ENCODE results near the gene ETDB.
A peak's percentile ranks its signal among the peaks of the same experiment; 100 is the strongest.

The ETDB gene

DNA sequence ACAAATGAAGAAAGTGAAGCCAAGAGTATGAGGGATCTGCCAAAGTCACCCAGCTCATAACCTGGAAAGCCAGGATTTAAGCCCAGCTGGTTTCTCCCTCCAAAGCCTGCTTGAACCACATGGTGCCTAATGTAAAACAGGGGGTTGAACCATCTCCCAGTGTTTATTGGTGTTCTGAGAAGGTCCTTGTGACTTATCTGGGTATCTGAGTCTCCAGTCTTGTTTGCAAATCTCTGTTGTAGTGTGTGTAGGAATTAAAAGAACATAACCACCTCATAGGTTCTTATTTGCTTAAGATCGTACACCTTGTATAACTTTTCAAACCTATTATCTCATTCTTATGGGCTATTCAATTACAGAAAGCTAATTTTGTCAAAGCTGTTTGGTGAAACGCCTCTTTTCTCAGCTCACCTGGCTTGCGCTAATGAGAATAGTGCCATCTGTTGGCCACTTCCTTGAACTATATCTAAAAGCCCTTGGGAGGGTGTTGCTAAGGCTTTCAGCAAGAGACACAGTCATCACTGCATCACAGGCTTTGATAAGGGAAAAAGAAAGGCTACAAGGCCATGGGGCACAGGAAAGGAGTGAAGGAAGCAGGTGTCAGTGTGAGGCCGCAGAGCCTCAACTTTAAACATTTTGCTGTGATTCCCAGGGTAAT, 34.0 kb downstream of the ETDB start:
- peak; percentile 73 to 85 for DNase-seq
- TF ChIP-seq POLR2A (IDR thresholded peaks at IDR 0.05; ENCODE audit: low read length) (no peak), GATA1 (IDR thresholded peaks at IDR 0.05; ENCODE audit: low read depth, low read length) (no peak)

GRCh38 chrX:135081693-135082404, 38.5 kb downstream of the ETDB start:
- DNase-seq: no peak
- TF ChIP-seq POLR2A (IDR thresholded peaks at IDR 0.05; ENCODE audit: low read length) (no peak), GATA1 (IDR thresholded peaks at IDR 0.05; ENCODE audit: low read depth, low read length) (no peak)

Data from erythroblast (primary cell).